Breast epithelium (tissue), 4 donors: ENCODE measurements around the gene SOCS3. TPM values are rescaled to one million over a fixed set of nuclear protein-coding genes. Genes with fewer than 3 reads are reported as not detected.
"Not testable (repeated sequence)": the region's sequence is repeated elsewhere in the genome, so short reads cannot be mapped to it uniquely, and the experiment has no call there.

Source experiments
- DNase-seq, 2 donors: peaks; one replicate each; pipeline ENCODE4 v3.0.0-alpha.2; 2019; ENCODE audit warnings: low spot score in 2 of 2
- H3K27ac ChIP-seq, 2 donors: fragments of 200-600 bp; sonication (generic) in 1 of 2; one replicate each; pipeline ENCODE4 v1.5.1; 2016 to 2019; ENCODE audit warnings: mild to moderate bottlenecking in 1 of 2
- H3K27me3 ChIP-seq, 2 donors: fragments of 200-600 bp; sonication (generic) in 1 of 2; one replicate each; pipeline versions ENCODE4 v1.5.1 to v1.6.0; 2017 to 2019; ENCODE audit warnings: control low read depth in 1 of 2, mild to moderate bottlenecking in 1 of 2
- H3K36me3 ChIP-seq: fragments of 200-600 bp; one replicate; pipeline ENCODE4 v1.5.1; 2019
- H3K4me1 ChIP-seq, 2 donors: fragments of 200-600 bp; sonication (generic); one replicate each; pipeline ENCODE4 v1.5.1; 2016 to 2019; ENCODE audit warnings: control low read depth in 1 of 2
- H3K4me3 ChIP-seq, 3 donors: fragments of 200-600 bp; sonication (generic); 1 replicate in 2 of 3; 2 replicates in 1 of 3; pipeline ENCODE4 v1.5.1; 2016 to 2019; ENCODE audit warnings: mild to moderate bottlenecking in 3 of 3, moderate library complexity in 2 of 3
- H3K9me3 ChIP-seq, 2 donors: fragments of 200-600 bp; sonication (generic) in 1 of 2; one replicate each; pipeline ENCODE4 v1.5.1; 2016 to 2019; ENCODE audit warnings: control low read depth in 1 of 2
- POLR2A ChIP-seq: fragments of 450-650 bp; IDR thresholded peaks from one replicate; pipeline ENCODE4 v1.6.1; 2016; ENCODE audit warnings: antibody characterized with exemption, mild to moderate bottlenecking, moderate library complexity
- POLR2AphosphoS5 ChIP-seq, 3 donors: sonication (generic); formaldehyde crosslinking; IDR thresholded peaks; one replicate each; pipeline ENCODE4 v1.6.1; 2017; ENCODE audit warnings: antibody characterized with exemption in 3 of 3
- intact Hi-C: fragments of 100-400 bp; cut with DNase I; formaldehyde crosslinking; loops from one replicate; pipeline ENCODE4 v1.15.1; 2023; ENCODE audit warnings: low total_unique reads
- total RNA-seq, 3 donors: library from RNA; depleted of rRNA; stranded (reverse); fragments of >200 nt; gene quantifications; one replicate each; pipeline ENCODE4 v1.1.0, GENCODE V29; 2016
- TF ChIP-seq, protein P1 (sequence below), 3 donors: fragments of 450-650 bp; IDR thresholded peaks; one replicate each; pipeline ENCODE4 v1.5.1; 2016 to 2017; ENCODE audit warnings: antibody characterized with exemption in 3 of 3, mild to moderate bottlenecking in 3 of 3, moderate library complexity in 3 of 3

The SOCS3 gene
- total RNA-seq, 3 donors from 2014 or later = 58.1 to 190 (median 76.4) TPM

- DNase-seq = no peak
- H3K27me3 ChIP-seq = no peaks in the 10 kb centered on the region
- peaks cover 4 to 5% of the 10 kb centered on the region in 2 donors for H3K4me1 ChIP-seq
- no peak overlapping the region for H3K4me3 ChIP-seq
- TF ChIP-seq, protein P1, sequence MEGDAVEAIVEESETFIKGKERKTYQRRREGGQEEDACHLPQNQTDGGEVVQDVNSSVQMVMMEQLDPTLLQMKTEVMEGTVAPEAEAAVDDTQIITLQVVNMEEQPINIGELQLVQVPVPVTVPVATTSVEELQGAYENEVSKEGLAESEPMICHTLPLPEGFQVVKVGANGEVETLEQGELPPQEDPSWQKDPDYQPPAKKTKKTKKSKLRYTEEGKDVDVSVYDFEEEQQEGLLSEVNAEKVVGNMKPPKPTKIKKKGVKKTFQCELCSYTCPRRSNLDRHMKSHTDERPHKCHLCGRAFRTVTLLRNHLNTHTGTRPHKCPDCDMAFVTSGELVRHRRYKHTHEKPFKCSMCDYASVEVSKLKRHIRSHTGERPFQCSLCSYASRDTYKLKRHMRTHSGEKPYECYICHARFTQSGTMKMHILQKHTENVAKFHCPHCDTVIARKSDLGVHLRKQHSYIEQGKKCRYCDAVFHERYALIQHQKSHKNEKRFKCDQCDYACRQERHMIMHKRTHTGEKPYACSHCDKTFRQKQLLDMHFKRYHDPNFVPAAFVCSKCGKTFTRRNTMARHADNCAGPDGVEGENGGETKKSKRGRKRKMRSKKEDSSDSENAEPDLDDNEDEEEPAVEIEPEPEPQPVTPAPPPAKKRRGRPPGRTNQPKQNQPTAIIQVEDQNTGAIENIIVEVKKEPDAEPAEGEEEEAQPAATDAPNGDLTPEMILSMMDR (IDR thresholded peaks at IDR 0.05) = no peak
- peak in 1 of 3 donors; percentile 50 for TF ChIP-seq POLR2AphosphoS5 (IDR thresholded peaks at IDR 0.05)
- no peaks in the 10 kb centered on the region for H3K36me3 ChIP-seq
- no peaks in the 10 kb centered on the region for H3K9me3 ChIP-seq
- intact Hi-C loops = no loop called here
- peak overlapping the region in 1 of 2 donors; percentile 35 for H3K27ac ChIP-seq
Measured at GRCh38 chr17:78337244-78338109, 22.4 kb downstream of the SOCS3 start.

- no peak for DNase-seq
- Histone ChIP-seq H3K4me3 (no peak overlapping the region), H3K27ac (no peak overlapping the region), H3K27me3 (no peaks in the 10 kb centered on the region), H3K9me3 (no peaks in the 10 kb centered on the region), H3K4me1 (no peaks in the 10 kb centered on the region), H3K36me3 (no peaks in the 10 kb centered on the region)
- intact Hi-C loops = no loop called here
- no peak for TF ChIP-seq POLR2A
- TF ChIP-seq, protein P1 (IDR thresholded peaks at IDR 0.05) = no peak
- TF ChIP-seq POLR2AphosphoS5 (IDR thresholded peaks at IDR 0.05) = no peak
Measured at GRCh38 chr17:78335209-78335608, 24.7 kb downstream of the SOCS3 start.

GRCh38 chr17:78332991-78333390 is 26.9 kb downstream of the SOCS3 start:
- no peaks in the 10 kb centered on the region for H3K36me3 ChIP-seq
- no peak for DNase-seq
- no peaks in the 10 kb centered on the region for H3K27me3 ChIP-seq
- H3K4me1 ChIP-seq = no peaks in the 10 kb centered on the region
- TF ChIP-seq POLR2AphosphoS5 (IDR thresholded peaks at IDR 0.05) (no peak), POLR2A (no peak)
- TF ChIP-seq, protein P1 (IDR thresholded peaks at IDR 0.05) = no peak
- H3K27ac ChIP-seq = no peak overlapping the region
- intact Hi-C loops = no loop called here
- no peaks in the 10 kb centered on the region for H3K9me3 ChIP-seq
- H3K4me3 ChIP-seq = no peak overlapping the region

GRCh38 chr17:78331355-78331754 is 28.5 kb downstream of the SOCS3 start:
- H3K36me3 ChIP-seq, DNase-seq, intact Hi-C loops, H3K4me3 ChIP-seq, H3K4me1 ChIP-seq, H3K9me3 ChIP-seq, H3K27ac ChIP-seq, H3K27me3 ChIP-seq: not testable (repeated sequence)

- Histone ChIP-seq H3K4me3 (no peak overlapping the region), H3K27ac (no peak overlapping the region), H3K9me3 (no peaks in the 10 kb centered on the region), H3K27me3 (no peaks in the 10 kb centered on the region), H3K4me1 (no peaks in the 10 kb centered on the region), H3K36me3 (no peaks in the 10 kb centered on the region)
- TF ChIP-seq, protein P1 (IDR thresholded peaks at IDR 0.05) = no peak
- TF ChIP-seq POLR2AphosphoS5 (IDR thresholded peaks at IDR 0.05) (no peak), POLR2A (no peak)
- DNase-seq = no peak
- intact Hi-C loops = no loop called here
Measured at GRCh38 chr17:78330570-78331224, 29.2 kb downstream of the SOCS3 start.
